WTC11 (cell line): Measurements from ENCODE around the gene APOBEC3C.

ENCODE experiments used
- CTCF ChIP-seq: fragments of 200-600 bp; IDR thresholded peaks from 2 replicates; pipeline ENCODE4 v1.8.0; 2022; ENCODE audit warnings: antibody characterized with exemption
- EMX1 ChIP-seq: fragments of 250-450 bp; sonication (Bioruptor Pico); IDR thresholded peaks from 2 replicates; pipeline ENCODE4 v1.8.0; 2021; ENCODE audit warnings: mild to moderate bottlenecking
- FOXK1 ChIP-seq: sonication (generic); formaldehyde crosslinking; IDR thresholded peaks from 2 replicates; pipeline ENCODE4 v1.8.0; 2022; ENCODE audit warnings: mild to moderate bottlenecking, moderate library complexity, missing genetic modification reagents
- NR3C1 ChIP-seq: sonication (generic); formaldehyde crosslinking; conservative IDR thresholded peaks from 2 replicates; pipeline ENCODE4 v1.8.1; 2023; ENCODE audit warnings: low read depth, mild to moderate bottlenecking, missing genetic modification reagents
- SMAD3 ChIP-seq: sonication (generic); formaldehyde crosslinking; IDR thresholded peaks from 2 replicates; pipeline ENCODE4 v1.8.0; 2022; ENCODE audit warnings: missing genetic modification reagents, mild to moderate bottlenecking, borderline replicate concordance
- SOX15 ChIP-seq: fragments of 250-450 bp; sonication (Bioruptor Pico); IDR thresholded peaks from 2 replicates; pipeline ENCODE4 v1.9.0; 2021; ENCODE audit warnings: mild to moderate bottlenecking
- STAT6 ChIP-seq: sonication (generic); formaldehyde crosslinking; conservative IDR thresholded peaks from 2 replicates; pipeline ENCODE4 v1.8.1; 2023; ENCODE audit warnings: mild to moderate bottlenecking, low read depth, missing genetic modification reagents, moderate library complexity
- ZNF121 ChIP-seq: sonication (generic); formaldehyde crosslinking; IDR thresholded peaks from 2 replicates; pipeline ENCODE4 v1.8.0; 2023; ENCODE audit warnings: missing genetic modification reagents

GRCh38 chr22:38966942-38967341 lies 47.1 kb upstream of the APOBEC3C start:
- TF ChIP-seq EMX1 (CRISPR knock-in tag) (no peak), SMAD3 (no peak), ZNF121 (CRISPR knock-in tag) (no peak), CTCF (no peak), FOXK1 (no peak), NR3C1 (CRISPR knock-in tag) (no peak), SOX15 (no peak), STAT6 (no peak)
